Cardiac muscle cell (in vitro differentiated cells and primary cell): ENCODE measurements around the gene SRPK2. TPM values are rescaled to one million over a fixed set of nuclear protein-coding genes. Genes with fewer than 3 reads are reported as not detected.
"Not testable (repeated sequence)": the region's sequence is repeated elsewhere in the genome, so short reads cannot be mapped to it uniquely, and the experiment has no call there.

Experiments used
- DNase-seq, 2 donors: peaks; one replicate each; pipeline versions ENCODE4 v3.0.0 to v3.0.0-alpha.2; 2010 to 2017; ENCODE audit warnings: low read depth in 1 of 2, low spot score in 1 of 2
- H3K27ac ChIP-seq: fragments of 200-600 bp; sonication (generic); 2 replicates; pipeline ENCODE4 v1.5.1; 2016
- H3K27me3 ChIP-seq: fragments of 200-600 bp; sonication (generic); 2 replicates; pipeline ENCODE4 v1.6.0; 2016; ENCODE audit warnings: control low read depth
- H3K36me3 ChIP-seq: fragments of 200-600 bp; sonication (generic); 2 replicates; pipeline ENCODE4 v1.5.1; 2016; ENCODE audit warnings: control low read depth
- H3K4me1 ChIP-seq: fragments of 200-600 bp; sonication (generic); 2 replicates; pipeline ENCODE4 v1.8.1; 2017; ENCODE audit warnings: low read depth, mild to moderate bottlenecking, mixed run types
- H3K4me3 ChIP-seq: fragments of 200-600 bp; sonication (generic); 2 replicates; pipeline ENCODE4 v1.5.1; 2016; ENCODE audit warnings: mild to moderate bottlenecking
- H3K9me3 ChIP-seq: fragments of 200-600 bp; sonication (generic); 2 replicates; pipeline ENCODE4 v1.5.1; 2017; ENCODE audit warnings: low read depth, mild to moderate bottlenecking, control low read depth
- polyA plus RNA-seq: library from polyadenylated mRNA; unstranded; fragments of >200 nt; fragmentation: Nextera tagmentation; extraction: Ambion mirVana; gene quantifications from 2 replicates; pipeline ENCODE4 v1.2.1, GENCODE V29; 2016
- total RNA-seq: library from RNA; depleted of rRNA; stranded (reverse); fragments of >200 nt; gene quantifications from 2 replicates; pipeline ENCODE4 v1.2.3, GENCODE V29; 2016
- TF ChIP-seq, protein P1 (sequence below): IDR thresholded peaks from 2 replicates; pipeline ENCODE4 v1.5.1; 2012; ENCODE audit warnings: low read depth, mild to moderate bottlenecking, low read length

The SRPK2 gene
- total and polyA plus RNA-seq, 2 experiments from 2014 or later, result 35.4 to 37.1 TPM

DNA sequence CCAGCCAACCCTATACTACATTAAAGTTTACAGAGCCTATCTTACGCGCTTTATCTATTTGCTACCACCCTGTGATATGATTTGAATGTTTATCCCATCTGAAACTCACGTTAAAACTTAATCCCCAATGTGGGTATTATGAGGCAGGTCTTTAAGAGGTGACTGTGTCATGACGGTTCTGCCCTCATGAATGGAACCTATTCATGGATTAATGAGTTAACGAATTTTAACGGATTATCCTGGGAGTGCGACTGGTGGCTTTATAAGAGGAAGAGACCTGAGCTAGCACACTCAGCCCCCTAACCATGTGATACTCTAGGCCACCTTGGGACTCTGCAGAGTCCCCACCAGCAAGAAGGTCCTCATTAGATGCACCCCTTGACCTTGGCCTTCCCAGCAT lies 37.8 kb downstream of the SRPK2 start:
- H3K4me3 ChIP-seq, result no peak overlapping the region
- TF ChIP-seq, protein P1, sequence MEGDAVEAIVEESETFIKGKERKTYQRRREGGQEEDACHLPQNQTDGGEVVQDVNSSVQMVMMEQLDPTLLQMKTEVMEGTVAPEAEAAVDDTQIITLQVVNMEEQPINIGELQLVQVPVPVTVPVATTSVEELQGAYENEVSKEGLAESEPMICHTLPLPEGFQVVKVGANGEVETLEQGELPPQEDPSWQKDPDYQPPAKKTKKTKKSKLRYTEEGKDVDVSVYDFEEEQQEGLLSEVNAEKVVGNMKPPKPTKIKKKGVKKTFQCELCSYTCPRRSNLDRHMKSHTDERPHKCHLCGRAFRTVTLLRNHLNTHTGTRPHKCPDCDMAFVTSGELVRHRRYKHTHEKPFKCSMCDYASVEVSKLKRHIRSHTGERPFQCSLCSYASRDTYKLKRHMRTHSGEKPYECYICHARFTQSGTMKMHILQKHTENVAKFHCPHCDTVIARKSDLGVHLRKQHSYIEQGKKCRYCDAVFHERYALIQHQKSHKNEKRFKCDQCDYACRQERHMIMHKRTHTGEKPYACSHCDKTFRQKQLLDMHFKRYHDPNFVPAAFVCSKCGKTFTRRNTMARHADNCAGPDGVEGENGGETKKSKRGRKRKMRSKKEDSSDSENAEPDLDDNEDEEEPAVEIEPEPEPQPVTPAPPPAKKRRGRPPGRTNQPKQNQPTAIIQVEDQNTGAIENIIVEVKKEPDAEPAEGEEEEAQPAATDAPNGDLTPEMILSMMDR, result no peak
- no peak for DNase-seq
- peaks cover 7% of the 10 kb centered on the region for H3K4me1 ChIP-seq
- no peaks in the 10 kb centered on the region for H3K36me3 ChIP-seq
- H3K27ac ChIP-seq, result no peak overlapping the region
- no peaks in the 10 kb centered on the region for H3K27me3 ChIP-seq
- H3K9me3 ChIP-seq, result no peaks in the 10 kb centered on the region

DNA sequence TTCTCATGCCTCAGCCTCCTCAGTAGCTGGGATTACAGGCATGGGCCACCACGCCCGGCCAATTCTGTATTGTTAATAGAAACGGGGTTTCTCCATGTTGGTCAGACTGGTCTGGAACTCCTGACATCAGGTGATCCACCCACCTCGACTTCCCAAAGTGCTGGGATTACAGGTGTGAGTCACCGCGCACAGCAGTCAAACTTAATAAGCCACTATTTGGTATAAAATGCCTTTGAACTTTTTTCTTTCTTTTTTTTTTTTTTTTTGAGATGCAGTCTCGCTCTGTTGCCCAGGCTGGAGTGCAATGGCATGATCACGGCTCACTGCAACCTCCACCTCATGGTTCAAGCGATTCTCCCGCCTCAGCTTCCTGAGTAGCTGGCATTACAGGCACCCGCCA lies 40.5 kb downstream of the SRPK2 start:
- H3K4me3 ChIP-seq, H3K36me3 ChIP-seq, H3K9me3 ChIP-seq, H3K27ac ChIP-seq, DNase-seq, H3K27me3 ChIP-seq: not testable (repeated sequence)
- peaks cover 15% of the 10 kb centered on the region for H3K4me1 ChIP-seq

- Histone ChIP-seq H3K4me1 (peaks cover 15% of the 10 kb centered on the region), H3K27me3 (no peaks in the 10 kb centered on the region), H3K9me3 (no peaks in the 10 kb centered on the region), H3K36me3 (no peaks in the 10 kb centered on the region), H3K4me3 (no peak overlapping the region), H3K27ac (peak overlapping the region; percentile 82)
- DNase-seq, result peak in 1 of 2 donors; percentile 35
- TF ChIP-seq, protein P1, result no peak
These were observed 42.0 kb downstream of the SRPK2 start for GRCh38 chr7:105346593-105347322.

DNA sequence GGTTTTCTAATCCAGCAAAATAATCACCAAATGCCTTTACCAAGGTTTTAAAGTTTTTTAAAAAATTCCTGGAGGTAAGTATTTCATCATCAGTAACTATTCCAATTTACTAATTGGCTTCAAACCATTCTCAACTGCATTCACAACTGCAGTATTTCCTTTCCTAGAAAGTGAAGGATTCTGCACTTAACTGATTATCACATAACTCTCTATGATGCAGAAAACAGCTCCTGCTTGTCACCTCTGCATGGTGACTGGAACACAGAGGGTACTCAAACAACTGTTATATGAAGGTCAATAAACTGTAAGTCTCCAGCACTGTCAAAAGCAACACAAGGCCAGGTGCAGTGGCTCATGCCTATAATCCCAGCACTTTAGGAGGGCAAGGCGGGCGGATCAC lies 42.6 kb downstream of the SRPK2 start:
- H3K36me3 ChIP-seq, result no peaks in the 10 kb centered on the region
- TF ChIP-seq, protein P1, result no peak
- H3K27me3 ChIP-seq, result no peaks in the 10 kb centered on the region
- peak overlapping the region; percentile 82 for H3K27ac ChIP-seq
- H3K9me3 ChIP-seq, result no peaks in the 10 kb centered on the region
- H3K4me1 ChIP-seq, result peaks cover 15% of the 10 kb centered on the region
- DNase-seq, result peak in 1 of 2 donors; percentile 38
- no peak overlapping the region for H3K4me3 ChIP-seq

DNA sequence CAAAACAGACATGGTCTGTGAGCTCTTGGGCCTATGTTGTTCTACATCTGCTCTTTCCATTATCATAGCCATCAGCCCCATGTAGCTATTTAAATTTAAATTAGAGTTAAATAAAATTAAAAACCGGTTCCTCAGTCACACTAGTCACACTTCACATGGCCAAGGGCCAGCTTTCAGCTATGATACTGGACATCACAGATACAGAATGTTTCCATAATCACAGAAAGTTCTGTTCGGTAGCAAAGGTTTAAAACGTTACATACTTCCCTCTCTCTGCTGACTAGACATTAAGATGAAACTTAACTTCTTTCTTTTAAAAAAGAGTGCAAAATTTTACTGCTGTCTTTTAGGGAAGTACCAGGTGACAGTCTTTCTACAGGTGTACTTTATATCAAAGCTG lies 43.0 kb downstream of the SRPK2 start:
- H3K9me3 ChIP-seq, result no peaks in the 10 kb centered on the region
- H3K36me3 ChIP-seq, result no peaks in the 10 kb centered on the region
- DNase-seq, result no peak
- H3K27me3 ChIP-seq, result no peaks in the 10 kb centered on the region
- no peak overlapping the region for H3K4me3 ChIP-seq
- peaks cover 15% of the 10 kb centered on the region for H3K4me1 ChIP-seq
- peak overlapping the region; percentile 82 for H3K27ac ChIP-seq
- TF ChIP-seq, protein P1, result no peak

GRCh38 chr7:105345003-105345402 lies 43.7 kb downstream of the SRPK2 start:
- Histone ChIP-seq H3K36me3 (no peaks in the 10 kb centered on the region), H3K4me1 (peaks cover 15% of the 10 kb centered on the region), H3K27me3 (no peaks in the 10 kb centered on the region), H3K27ac (peak overlapping the region; percentile 82), H3K4me3 (no peak overlapping the region), H3K9me3 (no peaks in the 10 kb centered on the region)
- DNase-seq, result no peak
- TF ChIP-seq, protein P1, result no peak
